ENCODE data around the gene TEC. TPM values are rescaled to one million over a fixed set of nuclear protein-coding genes. Genes with fewer than 3 reads are reported as not detected.

TEC gene
- total and polyA plus RNA-seq, 2 of the 8 experiments (the other 6 are each of a cell fraction or from before 2014, with no cell fraction given) = 0.73 to 1.8 TPM

DNA sequence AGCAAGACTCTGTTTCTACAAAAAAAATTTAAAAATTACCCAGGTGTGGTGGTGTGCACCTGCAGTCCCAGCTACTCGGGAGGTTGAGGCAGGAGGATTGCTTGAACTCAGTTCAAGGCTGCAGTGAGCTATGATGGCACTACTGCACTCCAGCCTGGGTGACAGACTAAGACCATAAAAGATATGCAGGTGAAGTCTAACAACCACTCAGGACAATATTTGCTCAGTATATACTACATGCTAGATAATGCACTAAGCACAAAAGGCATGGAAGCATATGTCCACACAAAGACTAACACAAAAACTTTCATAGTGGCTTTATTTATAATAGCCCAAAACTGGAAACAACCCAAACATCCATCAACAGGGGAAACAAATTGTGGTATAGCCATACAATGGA, 77.9 kb downstream of the TEC start:
- Histone ChIP-seq H3K27me3 (replicated peaks in 1 of 4; ENCODE audit: control insufficient read depth in 3 of 4, extremely low read depth in 1 of 4, insufficient read depth in 3 of 4, low read length in 3 of 4) (no peaks in the 10 kb centered on the region), H4K20me1 (replicated peaks in 1 of 2; ENCODE audit: control insufficient read depth in 1 of 2, insufficient read depth in 2 of 2, low read length in 2 of 2) (no peaks in the 10 kb centered on the region), H3K79me2 (ENCODE audit: control insufficient read depth in 1 of 2, insufficient read depth in 2 of 2, low read length in 2 of 2) (no peaks in the 10 kb centered on the region), H3K4me3 (ENCODE audit: extremely low read depth in 1 of 4, insufficient read depth in 2 of 4, low read depth in 3 of 4, low read length in 4 of 4) (no peak overlapping the region), H2BK12ac (ENCODE audit: low read depth, low read length) (no peak overlapping the region), H3K4ac (replicated peaks; ENCODE audit: insufficient read length, low read depth, low read length) (no peak overlapping the region), H2AFZ (ENCODE audit: low read length) (no peak overlapping the region), H3K18ac (ENCODE audit: extremely low read depth, low read length) (no peak overlapping the region), H2AK5ac (ENCODE audit: low read depth, low read length) (no peak overlapping the region), H4K91ac (replicated peaks; ENCODE audit: insufficient read length, low read length) (no peak overlapping the region), H3K14ac (ENCODE audit: insufficient read length) (no peak overlapping the region), H3K4me1 (replicated peaks in 1 of 4; ENCODE audit: control insufficient read depth in 3 of 4, insufficient read depth in 4 of 4, low read length in 3 of 4) (no peaks in the 10 kb centered on the region), H4K8ac (ENCODE audit: extremely low read depth, insufficient read depth, low read length) (no peak overlapping the region), H3K36me3 (ENCODE audit: control insufficient read depth in 2 of 4, insufficient read depth in 4 of 4, low read length in 3 of 4) (no peaks in the 10 kb centered on the region), H4K5ac (ENCODE audit: insufficient read length, low read depth, low read length) (no peak overlapping the region), H3K9me3 (ENCODE audit: insufficient read depth in 2 of 2, low read depth in 1 of 2, low read length in 1 of 2) (no peaks in the 10 kb centered on the region), H3K79me1 (ENCODE audit: low read depth, low read length) (no peaks in the 10 kb centered on the region), H3K27ac (ENCODE audit: low read depth, low read length) (no peak overlapping the region), H2BK20ac (ENCODE audit: low read length) (no peak overlapping the region), H3K23me2 (ENCODE audit: low read depth, low read length) (no peaks in the 10 kb centered on the region), H2BK15ac (ENCODE audit: low read length) (no peak overlapping the region), H2BK5ac (ENCODE audit: low read depth, low read length) (no peak overlapping the region), H2BK120ac (replicated peaks; ENCODE audit: low read depth, low read length) (no peak overlapping the region), H3K56ac (replicated peaks; ENCODE audit: insufficient read length, low read depth, low read length) (no peak overlapping the region), H3K4me2 (ENCODE audit: insufficient read depth in 1 of 2, low read depth in 2 of 2, low read length in 2 of 2) (no peak overlapping the region), H3K23ac (ENCODE audit: insufficient read length) (no peak overlapping the region), H3K9ac (replicated peaks in 1 of 4; ENCODE audit: extremely low read depth in 1 of 4, low read depth in 3 of 4, low read length in 3 of 4) (no peak overlapping the region)
- DNase-seq (ENCODE audit: low read depth in 1 of 2, low spot score in 2 of 2) = no peak
- ChIA-PET CTCF (ENCODE audit: partially characterized antibody) (no interaction called here), POLR2A (ENCODE audit: partially characterized antibody) (interaction anchor here (0.9 kb wide), 1 partner anchor 76 kb away, joined by 4 read pairs; no protein-coding TSS in a partner anchor)
- TF ChIP-seq SRF (IDR thresholded peaks at IDR 0.05; ENCODE audit: low read depth, low read length) (no peak), SP4 (IDR thresholded peaks at IDR 0.05; ENCODE audit: low read length) (no peak), NANOG (IDR thresholded peaks at IDR 0.05; ENCODE audit: insufficient read depth, low read depth, low read length, poor library complexity, severe bottlenecking) (no peak), JUN (IDR thresholded peaks at IDR 0.05; ENCODE audit: low read depth, low read length) (no peak), BRCA1 (IDR thresholded peaks at IDR 0.05; ENCODE audit: low read depth, low read length) (no peak), RFX5 (IDR thresholded peaks at IDR 0.05; ENCODE audit: borderline replicate concordance, low read depth, low read length) (no peak), JUND (IDR thresholded peaks at IDR 0.05; ENCODE audit: low read length) (no peak), POU5F1 (IDR thresholded peaks at IDR 0.05; ENCODE audit: low read depth, low read length) (no peak), CEBPB (IDR thresholded peaks at IDR 0.05; ENCODE audit: low read depth, low read length) (no peak), BACH1 (IDR thresholded peaks at IDR 0.05; ENCODE audit: low read length) (no peak)
- WGBS, 2 experiments (ENCODE audit: extremely low coverage in 1 of 2, insufficient coverage in 1 of 2, insufficient read length in 1 of 2, insufficient replicate concordance in 2 of 2, low coverage in 1 of 2, low lambda C conversion rate in 2 of 2, missing lambda C conversion rate in 1 of 2) = 85% methylated on average over 1 of the region's 1 CpG; no CpG with 5 or more reads in 1 of the 2 experiments
- no peak for FAIRE-seq

All from H1 (cell line).